PFSK-1 (cell line): Measurements from ENCODE around the gene ECE1.

Experiments used
- FOXP2 ChIP-seq: optimal IDR thresholded peaks from 2 replicates; pipeline ENCODE3; 2011; ENCODE audit warnings: borderline replicate concordance, control low read depth, inconsistent platforms; ENCODE audit not compliant: insufficient read depth; ENCODE audit errors: extremely low read length, extremely low read depth
- POLR2AphosphoS5 ChIP-seq: IDR thresholded peaks from 2 replicates; pipeline ENCODE4 v1.6.1; 2012; ENCODE audit warnings: low read depth, mild to moderate bottlenecking, control low read depth, low read length, moderate library complexity
- SIN3A ChIP-seq: IDR thresholded peaks from 2 replicates; pipeline ENCODE4 v1.6.1; 2012; ENCODE audit warnings: mild to moderate bottlenecking, low read length, moderate library complexity, borderline replicate concordance; ENCODE audit not compliant: insufficient read depth
- TAF1 ChIP-seq: IDR thresholded peaks from 2 replicates; pipeline ENCODE4 v1.6.1; 2012; ENCODE audit warnings: low read length, control low read depth, borderline replicate concordance; ENCODE audit not compliant: insufficient read depth
- TF ChIP-seq, protein P1 (sequence below), 2 experiments: IDR thresholded peaks; 2 replicates each; pipeline versions ENCODE4 v1.6.1 to v1.8.0; 2011 to 2012; ENCODE audit warnings: low read depth in 2 of 2, low read length in 2 of 2, control low read depth in 1 of 2, inconsistent platforms in 1 of 2, mild to moderate bottlenecking in 1 of 2, moderate library complexity in 1 of 2; ENCODE audit not compliant: insufficient read depth in 1 of 2

The ECE1 gene

DNA sequence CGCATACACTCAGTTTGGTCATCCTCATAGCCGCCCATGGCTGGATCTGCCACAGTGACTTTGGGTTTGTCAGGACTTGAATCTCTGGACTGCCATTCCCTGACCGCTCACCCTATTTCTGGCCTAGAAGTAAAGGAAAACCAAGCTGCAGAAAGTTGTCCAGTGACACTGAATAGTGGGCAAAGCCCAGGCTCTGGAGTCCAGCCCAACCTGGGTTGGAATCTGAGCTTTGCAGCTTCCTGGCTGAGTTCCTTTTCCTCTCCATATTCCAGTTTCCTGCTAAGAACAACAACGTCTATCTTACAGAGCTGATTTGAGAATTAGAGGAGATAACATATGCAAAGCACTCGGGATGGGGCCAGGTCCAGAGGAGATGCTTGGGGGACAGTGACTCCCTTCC lies 98.0 kb downstream of the ECE1 start:
- no peak for TF ChIP-seq POLR2AphosphoS5
- no peak for TF ChIP-seq TAF1
- TF ChIP-seq SIN3A: no peak
- no peak for TF ChIP-seq FOXP2
- TF ChIP-seq, protein P1, sequence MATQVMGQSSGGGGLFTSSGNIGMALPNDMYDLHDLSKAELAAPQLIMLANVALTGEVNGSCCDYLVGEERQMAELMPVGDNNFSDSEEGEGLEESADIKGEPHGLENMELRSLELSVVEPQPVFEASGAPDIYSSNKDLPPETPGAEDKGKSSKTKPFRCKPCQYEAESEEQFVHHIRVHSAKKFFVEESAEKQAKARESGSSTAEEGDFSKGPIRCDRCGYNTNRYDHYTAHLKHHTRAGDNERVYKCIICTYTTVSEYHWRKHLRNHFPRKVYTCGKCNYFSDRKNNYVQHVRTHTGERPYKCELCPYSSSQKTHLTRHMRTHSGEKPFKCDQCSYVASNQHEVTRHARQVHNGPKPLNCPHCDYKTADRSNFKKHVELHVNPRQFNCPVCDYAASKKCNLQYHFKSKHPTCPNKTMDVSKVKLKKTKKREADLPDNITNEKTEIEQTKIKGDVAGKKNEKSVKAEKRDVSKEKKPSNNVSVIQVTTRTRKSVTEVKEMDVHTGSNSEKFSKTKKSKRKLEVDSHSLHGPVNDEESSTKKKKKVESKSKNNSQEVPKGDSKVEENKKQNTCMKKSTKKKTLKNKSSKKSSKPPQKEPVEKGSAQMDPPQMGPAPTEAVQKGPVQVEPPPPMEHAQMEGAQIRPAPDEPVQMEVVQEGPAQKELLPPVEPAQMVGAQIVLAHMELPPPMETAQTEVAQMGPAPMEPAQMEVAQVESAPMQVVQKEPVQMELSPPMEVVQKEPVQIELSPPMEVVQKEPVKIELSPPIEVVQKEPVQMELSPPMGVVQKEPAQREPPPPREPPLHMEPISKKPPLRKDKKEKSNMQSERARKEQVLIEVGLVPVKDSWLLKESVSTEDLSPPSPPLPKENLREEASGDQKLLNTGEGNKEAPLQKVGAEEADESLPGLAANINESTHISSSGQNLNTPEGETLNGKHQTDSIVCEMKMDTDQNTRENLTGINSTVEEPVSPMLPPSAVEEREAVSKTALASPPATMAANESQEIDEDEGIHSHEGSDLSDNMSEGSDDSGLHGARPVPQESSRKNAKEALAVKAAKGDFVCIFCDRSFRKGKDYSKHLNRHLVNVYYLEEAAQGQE (IDR thresholded peaks at IDR 0.05; ENCODE audit: insufficient read depth in 1 of 2, low read depth in 2 of 2, low read length in 2 of 2): no peak

DNA sequence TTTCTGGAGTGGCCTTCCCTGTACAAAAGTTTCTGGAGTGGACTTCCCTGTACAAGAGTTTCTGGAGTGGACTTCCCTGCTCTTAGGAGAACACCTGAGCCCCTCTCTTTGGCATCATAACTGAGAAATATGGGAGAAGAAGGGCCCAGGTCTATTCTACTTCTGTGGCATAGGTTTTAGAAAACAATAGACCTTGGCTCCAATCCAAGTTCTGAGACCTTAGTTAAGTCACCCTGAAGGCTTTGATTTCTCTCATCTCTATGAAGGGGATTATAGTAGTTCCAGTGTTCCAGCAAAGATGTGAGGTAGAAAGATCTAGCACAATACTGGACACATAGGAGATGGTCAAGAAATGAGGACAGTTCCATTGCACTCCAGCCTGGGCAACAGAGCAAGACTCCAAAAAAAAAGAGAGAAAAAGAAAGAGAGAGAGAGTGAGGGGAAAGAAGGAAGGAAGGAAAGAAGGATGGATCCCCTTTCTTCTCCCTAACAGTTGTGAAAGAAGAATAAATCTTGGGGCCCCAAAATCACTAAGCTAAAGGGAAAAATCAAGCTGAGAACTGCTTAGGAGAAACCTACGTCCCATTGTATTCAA lies 100.3 kb downstream of the ECE1 start:
- no peak for TF ChIP-seq FOXP2
- TF ChIP-seq SIN3A: no peak
- TF ChIP-seq POLR2AphosphoS5: no peak
- no peak for TF ChIP-seq TAF1
- TF ChIP-seq, protein P1 (IDR thresholded peaks at IDR 0.05; ENCODE audit: insufficient read depth in 1 of 2, low read depth in 2 of 2, low read length in 2 of 2): no peak

DNA sequence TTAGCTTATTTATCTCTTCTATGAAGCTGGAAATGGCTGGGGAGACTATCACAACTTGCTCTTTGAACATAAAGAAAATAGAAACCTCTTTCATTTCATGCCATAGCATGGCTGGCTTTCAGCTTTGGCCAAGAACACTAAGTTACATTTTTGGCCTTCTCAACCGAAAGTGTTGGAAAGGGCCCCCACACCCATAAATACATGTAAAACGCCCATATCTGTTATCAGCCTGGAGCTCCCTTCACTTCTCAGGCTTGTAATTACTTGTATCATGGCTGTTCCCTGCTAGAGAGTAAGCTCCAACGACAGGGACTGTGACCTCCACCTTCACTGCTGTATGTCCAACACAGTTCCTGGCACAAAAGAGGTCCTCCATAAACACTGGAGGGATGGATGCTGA lies 100.8 kb downstream of the ECE1 start:
- TF ChIP-seq TAF1 (no peak), FOXP2 (no peak), POLR2AphosphoS5 (no peak), SIN3A (no peak)
- TF ChIP-seq, protein P1 (IDR thresholded peaks at IDR 0.05; ENCODE audit: insufficient read depth in 1 of 2, low read depth in 2 of 2, low read length in 2 of 2): no peak

DNA sequence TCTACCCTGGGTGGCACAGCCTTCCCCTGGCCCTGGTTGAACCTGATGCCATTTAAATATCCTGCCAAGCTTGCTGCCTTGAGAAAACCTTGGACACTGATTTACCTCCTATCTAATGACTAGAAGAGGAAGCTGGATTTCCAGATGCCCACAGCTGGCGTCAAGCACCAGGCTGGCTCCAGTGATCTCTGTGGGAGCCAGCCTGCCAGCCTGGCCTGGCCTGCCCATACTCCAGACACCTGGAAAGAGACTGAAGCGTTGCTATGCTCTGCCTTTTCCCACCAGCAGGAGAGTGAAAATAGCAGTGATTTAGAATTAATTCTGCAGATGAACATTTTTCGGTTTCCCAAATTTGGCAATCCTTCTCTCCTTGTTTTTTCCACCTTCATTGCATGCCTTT lies 102.0 kb downstream of the ECE1 start:
- TF ChIP-seq, protein P1 (IDR thresholded peaks at IDR 0.05; ENCODE audit: insufficient read depth in 1 of 2, low read depth in 2 of 2, low read length in 2 of 2): no peak
- TF ChIP-seq SIN3A (no peak), FOXP2 (no peak), TAF1 (no peak), POLR2AphosphoS5 (no peak)

DNA sequence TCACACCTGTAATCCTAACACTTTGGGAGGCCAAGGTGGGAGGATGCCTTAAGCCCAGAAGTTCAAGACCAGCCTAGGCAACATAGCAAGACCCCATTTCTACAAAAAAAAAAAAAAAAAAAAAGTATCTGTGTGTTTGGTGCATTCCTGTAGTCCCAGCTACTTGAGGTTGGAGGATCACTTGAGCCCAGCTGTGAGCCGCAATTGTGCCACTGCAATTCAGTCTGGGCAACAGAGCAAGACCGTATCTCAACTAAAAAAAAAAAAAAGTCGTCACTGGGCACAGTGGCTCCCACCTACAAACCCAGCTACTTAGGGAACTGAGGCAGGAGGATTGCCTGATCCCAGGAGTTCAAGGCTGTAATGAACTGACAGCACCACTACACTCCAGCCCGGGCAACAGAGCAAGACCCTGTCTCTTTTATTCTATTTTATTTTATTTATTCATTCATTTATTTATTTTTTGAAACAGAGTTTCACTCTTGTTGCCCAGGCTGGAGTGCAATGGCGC lies 105.0 kb downstream of the ECE1 start:
- TF ChIP-seq SIN3A (no peak), TAF1 (no peak), POLR2AphosphoS5 (no peak), FOXP2 (no peak)
- TF ChIP-seq, protein P1 (IDR thresholded peaks at IDR 0.05; ENCODE audit: insufficient read depth in 1 of 2, low read depth in 2 of 2, low read length in 2 of 2): no peak
